Skin of body (tissue), 2 donors: ENCODE data around the gene ETS2. TPM values are rescaled to one million over a fixed set of nuclear protein-coding genes. Genes with fewer than 3 reads are reported as not detected.

Source experiments
- DNase-seq: peaks from one replicate; lab custom pipeline; 2025; lab: John Stamatoyannopoulos, UW
- total RNA-seq: library from RNA; depleted of rRNA; stranded (reverse); fragments of >200 nt; gene quantifications from one replicate; pipeline ENCODE4 v1.2.3, GENCODE V29; 2014

The ETS2 gene
- total RNA-seq, 1 donor from 2014 or later, result 108 TPM

DNA sequence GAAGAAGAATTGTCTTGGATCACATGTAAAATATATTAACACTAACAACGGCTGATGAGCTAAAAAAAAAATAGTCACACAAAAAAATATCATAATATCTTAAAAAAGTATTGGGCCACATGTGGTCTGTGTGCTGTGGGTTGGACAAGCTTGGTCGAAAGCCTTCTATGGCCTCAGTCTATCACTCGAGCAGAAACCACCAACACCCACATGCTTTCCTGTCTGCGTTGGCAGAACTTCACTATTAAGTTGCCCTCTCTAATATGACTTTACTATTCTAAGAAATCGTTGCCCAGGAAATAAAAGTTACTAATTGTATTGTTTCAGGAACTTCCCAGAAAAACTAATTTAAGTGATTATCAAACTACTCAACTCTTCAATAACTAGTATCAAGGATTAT, 28.2 kb upstream of the ETS2 start:
- DNase-seq, result no peak

DNA sequence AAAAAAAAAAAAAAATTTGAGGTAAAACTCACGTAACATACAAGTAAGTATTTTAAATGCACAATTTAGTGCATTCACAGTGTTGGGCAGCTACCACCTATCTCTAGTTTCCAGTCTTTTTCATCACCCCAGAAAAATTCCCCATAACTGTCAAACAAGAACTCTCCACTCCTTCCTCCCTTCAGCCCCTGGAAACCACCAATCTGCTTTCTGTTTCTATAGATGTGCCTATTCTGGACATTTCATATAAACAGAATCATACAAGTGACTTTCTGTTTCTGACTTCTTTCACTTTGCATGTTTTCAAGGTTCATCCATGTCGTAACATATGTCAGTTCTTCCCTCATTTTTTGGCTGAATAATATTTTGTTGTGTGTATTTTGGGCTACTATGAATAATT, 24.9 kb upstream of the ETS2 start:
- no peak for DNase-seq

DNA sequence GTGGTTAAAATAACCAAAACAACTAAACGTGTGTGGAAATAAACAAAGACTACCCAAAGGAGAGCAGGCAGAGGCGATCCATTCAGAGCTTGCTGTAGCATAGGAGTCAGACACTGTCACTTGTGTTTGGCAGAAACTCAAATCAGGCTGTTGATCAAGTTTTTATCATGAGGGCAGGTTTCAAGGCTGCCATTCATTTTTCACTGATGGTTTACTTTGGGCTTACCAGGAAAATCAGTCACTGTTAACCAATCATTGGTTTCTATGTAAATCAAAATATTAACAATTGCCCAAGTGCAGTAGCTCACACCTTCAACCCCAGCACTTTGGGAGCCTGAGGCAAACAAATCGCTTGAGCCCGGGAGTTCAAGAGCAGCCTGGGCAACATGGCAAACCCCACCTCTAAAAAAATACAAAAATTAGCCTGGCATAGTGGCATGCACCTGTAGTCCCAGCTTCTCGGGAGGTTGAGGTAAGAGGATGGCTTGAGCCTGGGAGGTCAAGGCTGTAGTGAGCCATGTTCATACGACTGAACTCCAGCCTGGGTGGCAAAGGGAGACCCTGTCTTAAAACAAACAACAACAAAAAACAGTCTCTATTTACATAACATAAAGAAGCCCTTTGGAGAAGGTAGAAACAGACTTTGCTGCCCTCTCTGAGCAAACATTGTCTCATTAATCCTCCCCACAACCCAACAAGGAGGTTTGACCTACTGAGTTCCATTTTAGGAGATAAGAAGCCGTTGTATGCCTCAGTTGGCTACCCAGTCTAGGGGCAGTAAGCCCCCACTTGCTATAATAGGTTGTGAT, 21.1 kb upstream of the ETS2 start:
- no peak for DNase-seq

DNA sequence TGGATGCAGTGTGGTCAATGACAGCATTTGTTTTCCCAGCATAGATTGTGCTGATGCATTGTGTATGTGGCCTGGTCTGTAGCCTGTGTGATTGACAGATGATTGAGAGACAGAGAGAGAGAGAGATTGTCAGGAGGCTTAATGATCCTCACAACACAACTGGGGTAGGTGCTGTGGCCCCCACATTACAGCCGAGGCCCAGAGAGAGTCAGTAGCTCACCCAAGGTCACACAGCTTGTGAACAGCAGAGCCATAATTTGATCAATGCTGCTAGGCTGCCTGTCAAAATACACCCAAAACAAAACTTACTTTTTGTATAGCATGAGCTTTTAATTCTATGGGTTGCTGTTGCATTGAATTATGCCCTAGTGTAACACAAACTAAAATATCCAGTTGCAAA, 20.2 kb upstream of the ETS2 start:
- DNase-seq, result no peak

DNA sequence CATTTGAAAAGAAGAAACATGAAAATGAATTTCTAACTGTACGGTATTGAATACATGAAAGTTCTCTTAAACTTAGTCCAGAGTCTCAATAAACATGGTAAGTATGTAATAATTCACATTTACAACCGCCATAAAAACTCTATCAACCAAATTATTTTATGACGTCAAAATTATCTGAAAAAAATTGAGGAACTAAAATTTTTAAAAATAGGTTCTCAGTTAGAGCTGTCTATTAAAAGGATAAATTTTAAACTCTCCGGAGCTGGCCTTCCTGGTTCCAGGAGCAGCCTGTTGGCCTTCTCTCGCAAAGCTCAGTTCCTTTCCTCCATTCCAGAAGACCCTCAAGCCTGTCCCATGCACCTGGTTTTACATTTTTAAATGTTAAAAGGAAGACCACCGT, 18.7 kb upstream of the ETS2 start:
- no peak for DNase-seq

GRCh38 chr21:38787461-38788274, 18.1 kb upstream of the ETS2 start:
- no peak for DNase-seq

DNA sequence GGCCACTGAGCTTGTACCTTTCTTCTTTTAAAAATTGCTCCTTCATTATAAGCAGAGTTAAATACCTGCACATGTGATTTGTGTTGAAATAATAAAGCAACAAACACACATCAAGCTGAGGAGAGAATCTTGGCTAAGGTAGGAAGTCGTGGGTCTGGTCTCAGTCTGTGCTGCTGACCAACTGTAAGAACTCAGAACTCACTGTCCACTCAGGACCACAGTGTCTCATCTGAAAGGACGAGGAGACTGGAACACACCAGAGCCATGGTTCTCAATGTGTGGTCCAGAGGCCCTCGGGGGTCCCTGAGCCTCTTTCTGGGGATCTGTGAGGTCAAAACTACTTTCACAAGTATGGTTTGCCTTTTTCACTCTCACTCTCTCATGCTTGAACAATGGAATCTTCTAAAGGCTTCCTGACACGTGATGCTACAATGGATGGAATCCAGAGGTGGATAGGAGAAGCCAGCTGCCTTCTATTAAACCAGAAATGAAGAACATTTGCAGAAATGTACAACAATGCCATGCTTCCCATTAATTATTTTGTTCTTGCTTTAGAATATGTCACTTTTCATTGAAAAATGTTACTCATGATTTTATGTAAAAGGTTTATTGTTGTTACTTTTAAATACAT, 17.3 kb upstream of the ETS2 start:
- no peak for DNase-seq

DNA sequence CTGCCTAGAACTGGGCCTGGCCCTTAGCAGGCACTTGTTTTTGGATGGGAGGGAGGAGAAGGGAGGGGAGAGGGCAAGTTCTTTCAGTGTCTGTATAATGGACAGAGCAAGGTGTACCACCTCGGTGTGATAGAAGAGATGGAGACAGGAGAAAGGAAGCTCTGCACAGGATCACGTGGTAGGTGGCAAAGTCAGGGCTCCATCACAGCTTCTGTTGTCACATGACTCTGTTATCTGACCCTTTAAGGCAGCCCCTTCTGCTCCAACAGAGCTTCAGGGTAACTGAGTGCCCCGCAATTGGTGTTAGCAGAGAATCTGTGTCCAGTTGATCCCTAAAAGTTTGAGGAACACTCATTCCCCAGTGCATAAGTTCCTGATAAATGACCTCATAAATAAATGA, 16.5 kb upstream of the ETS2 start:
- DNase-seq, result no peak

DNA sequence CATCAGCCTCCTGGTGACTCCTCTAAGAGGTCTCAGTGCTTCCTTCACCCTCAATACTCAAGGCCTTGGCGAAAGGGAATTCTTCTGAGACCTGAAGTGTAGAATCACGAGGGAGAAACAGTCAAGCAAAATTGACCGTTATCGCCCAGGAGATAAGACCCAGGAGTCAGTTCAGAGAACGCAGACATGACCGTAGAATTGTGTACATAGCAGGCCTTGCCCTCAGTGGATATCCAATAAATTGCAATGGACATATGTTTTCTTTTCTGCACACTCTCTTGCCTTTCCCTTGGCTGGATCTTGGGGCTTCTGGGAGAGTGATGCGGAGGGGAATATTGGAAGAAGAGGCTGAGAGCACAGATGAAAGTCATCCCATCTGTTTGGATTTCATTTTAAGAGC, 15.7 kb upstream of the ETS2 start:
- no peak for DNase-seq

- DNase-seq, result no peak
Measured at GRCh38 chr21:38790961-38791360, 14.8 kb upstream of the ETS2 start.

GRCh38 chr21:38792676-38793459, 12.9 kb upstream of the ETS2 start:
- no peak for DNase-seq

GRCh38 chr21:38793926-38794713, 11.6 kb upstream of the ETS2 start:
- DNase-seq, result no peak

DNA sequence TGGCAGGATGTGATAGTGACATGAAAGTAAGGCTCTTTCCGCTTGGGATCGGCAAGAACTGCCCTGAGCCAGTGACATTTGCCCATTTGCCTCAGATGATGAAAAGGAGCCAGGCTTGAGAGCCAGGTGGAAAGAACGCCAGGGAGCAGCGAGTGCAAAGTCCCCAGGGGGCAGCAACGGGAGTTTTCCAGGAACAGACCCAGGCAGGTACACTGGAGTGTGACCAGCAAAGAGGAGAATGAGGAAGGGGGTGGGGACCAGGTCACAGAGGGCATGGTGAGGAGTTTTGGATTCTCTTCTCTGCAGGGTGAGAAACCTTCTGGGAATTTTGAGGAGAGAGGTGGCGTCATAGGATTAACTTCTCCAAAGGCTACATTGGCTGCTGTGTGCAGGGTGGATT, 10.8 kb upstream of the ETS2 start:
- no peak for DNase-seq

DNA sequence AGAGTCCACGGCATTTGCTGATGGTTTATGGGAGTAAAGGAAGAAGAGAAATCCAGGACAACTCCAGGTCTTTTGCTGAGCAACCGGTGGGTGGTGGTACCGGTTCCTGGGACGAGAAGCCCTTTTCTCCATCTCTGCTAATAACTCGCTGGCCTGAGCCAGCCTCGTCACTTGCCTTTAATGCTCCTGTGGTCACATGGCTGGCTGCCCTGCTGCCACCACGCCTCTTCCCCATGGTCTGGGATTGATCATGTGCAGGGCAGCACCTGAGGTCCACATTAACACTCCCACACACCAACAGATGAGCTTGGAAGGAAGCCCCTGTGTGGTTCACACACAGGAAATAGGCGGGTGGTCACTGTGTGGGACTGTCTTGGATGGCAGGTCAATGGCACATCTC, 10.3 kb upstream of the ETS2 start:
- no peak for DNase-seq

- DNase-seq, result no peak
Measured at GRCh38 chr21:38796424-38796823, 9.3 kb upstream of the ETS2 start.

GRCh38 chr21:38797470-38797869, 8.3 kb upstream of the ETS2 start:
- no peak for DNase-seq

GRCh38 chr21:38798081-38798480, 7.6 kb upstream of the ETS2 start:
- DNase-seq, result no peak

DNA sequence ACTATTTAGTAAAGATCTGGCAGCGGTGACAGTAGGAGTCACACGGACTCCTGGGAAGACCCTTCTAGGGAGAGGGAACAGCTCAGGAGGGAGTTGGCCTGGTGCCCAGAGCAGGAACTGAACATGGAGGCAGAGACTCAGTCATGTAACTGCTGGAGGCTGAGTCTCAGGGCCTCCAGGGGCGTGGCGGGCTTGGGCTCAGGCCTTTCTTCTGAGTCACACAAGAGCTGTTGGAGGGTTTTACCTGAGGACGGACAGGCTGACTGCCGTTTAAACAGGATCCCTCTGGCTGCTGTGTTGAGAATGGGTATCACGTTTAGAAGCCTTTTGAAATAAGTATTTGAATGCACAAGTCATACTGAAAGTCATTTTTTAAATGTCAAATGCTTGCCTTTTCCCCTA, 7.2 kb upstream of the ETS2 start:
- no peak for DNase-seq

- DNase-seq, result no peak
Measured at GRCh38 chr21:38800046-38800758, 5.5 kb upstream of the ETS2 start.
